ENCODE data around the gene CALCOCO2. TPM values are rescaled to one million over a fixed set of nuclear protein-coding genes. Genes with fewer than 3 reads are reported as not detected.

The CALCOCO2 gene
- total and polyA plus RNA-seq, 4 donors, result 23.0 to 64.9 (median 44.0) TPM

GRCh38 chr17:48792033-48792798, 38.6 kb upstream of the CALCOCO2 start:
- WGBS, result 34% methylated on average over 3 of the region's 3 CpGs
- H3K4me1 ChIP-seq (ENCODE audit: control insufficient read depth in 4 of 4, insufficient read depth in 4 of 4, low read length in 3 of 4), result peaks cover 15 to 36% (median 23%) of the 10 kb centered on the region in 4 donors
- H3K9me3 ChIP-seq (ENCODE audit: control insufficient read depth in 4 of 4, low read length in 3 of 4), result no peaks in the 10 kb centered on the region
- DNase-seq (ENCODE audit: low spot score), result no peak
- no peak overlapping the region for H3K4me3 ChIP-seq (ENCODE audit: low read depth in 1 of 3, low read length in 3 of 3)
- no peak overlapping the region for H3K9ac ChIP-seq (ENCODE audit: low read depth in 1 of 2, low read length in 2 of 2)
- H3K36me3 ChIP-seq (ENCODE audit: control insufficient read depth in 4 of 4, insufficient read depth in 3 of 4, low read depth in 1 of 4, low read length in 3 of 4), result no peaks in the 10 kb centered on the region
- no peak overlapping the region for H3K27ac ChIP-seq (ENCODE audit: low read depth in 1 of 2, low read length in 2 of 2)
- H3K27me3 ChIP-seq (ENCODE audit: control insufficient read depth in 4 of 4, insufficient read depth in 4 of 4, low read length in 3 of 4), result no peaks in the 10 kb centered on the region
- TF ChIP-seq RXRA (IDR thresholded peaks at IDR 0.05) (no peak), MAX (IDR thresholded peaks at IDR 0.05) (no peak), FOXA2 (IDR thresholded peaks at IDR 0.05) (no peak), JUND (IDR thresholded peaks at IDR 0.05) (no peak), YY1 (IDR thresholded peaks at IDR 0.05) (no peak), NR2F2 (IDR thresholded peaks at IDR 0.05) (no peak), CTCF (IDR thresholded peaks at IDR 0.05; ENCODE audit: low read depth, low read length, missing input control) (no peak), GABPA (IDR thresholded peaks at IDR 0.05 in 1 of 2, conservative IDR thresholded peaks at IDR 0.05 in 1 of 2) (no peak), SP1 (IDR thresholded peaks at IDR 0.05) (no peak), EGR1 (IDR thresholded peaks at IDR 0.05; ENCODE audit: low read depth in 2 of 2) (no peak), RAD21 (IDR thresholded peaks at IDR 0.05) (no peak), REST (IDR thresholded peaks at IDR 0.05) (no peak), ZBTB33 (IDR thresholded peaks at IDR 0.05) (no peak), HNF4G (IDR thresholded peaks at IDR 0.05) (no peak)

Measured in liver (tissue), 9 donors.